ENCODE results near the gene UVSSA. TPM values are rescaled to one million over a fixed set of nuclear protein-coding genes. Genes with fewer than 3 reads are reported as not detected.
"Not testable (repeated sequence)": the region's sequence is repeated elsewhere in the genome, so short reads cannot be mapped to it uniquely, and the experiment has no call there.

UVSSA gene
- total RNA-seq, 6 experiments from 2014 or later: 7.7 to 9.0 (median 8.7) TPM

GRCh38 chr4:1421657-1422056, 74.6 kb downstream of the UVSSA start:
- H3K4me1 Mint-ChIP-seq (ENCODE audit: low read depth): no peaks in the 10 kb centered on the region
- no peak overlapping the region for H3K27ac Mint-ChIP-seq
- DNase-seq: no peak
- H3K4me3 Mint-ChIP-seq: no peak overlapping the region
- no peaks in the 10 kb centered on the region for H3K9me3 Mint-ChIP-seq
- no peak for TF ChIP-seq CTCF (IDR thresholded peaks at IDR 0.05)
- H3K36me3 Mint-ChIP-seq (ENCODE audit: low read depth): no peaks in the 10 kb centered on the region
- H3K27me3 Mint-ChIP-seq (ENCODE audit: insufficient read depth): peaks cover 23% of the 10 kb centered on the region

GRCh38 chr4:1427010-1427409, 80.0 kb downstream of the UVSSA start:
- no peak for TF ChIP-seq CTCF (IDR thresholded peaks at IDR 0.05)
- no peak overlapping the region for H3K4me3 Mint-ChIP-seq
- H3K9me3 Mint-ChIP-seq: no peaks in the 10 kb centered on the region
- no peaks in the 10 kb centered on the region for H3K4me1 Mint-ChIP-seq (ENCODE audit: low read depth)
- no peak overlapping the region for H3K27ac Mint-ChIP-seq
- no peak for DNase-seq
- H3K27me3 Mint-ChIP-seq (ENCODE audit: insufficient read depth): peaks cover 11% of the 10 kb centered on the region
- no peaks in the 10 kb centered on the region for H3K36me3 Mint-ChIP-seq (ENCODE audit: low read depth)

- not testable (repeated sequence) for H3K4me3 Mint-ChIP-seq; H3K9me3 Mint-ChIP-seq; DNase-seq; H3K27me3 Mint-ChIP-seq (ENCODE audit: insufficient read depth); H3K27ac Mint-ChIP-seq; H3K4me1 Mint-ChIP-seq (ENCODE audit: low read depth); H3K36me3 Mint-ChIP-seq (ENCODE audit: low read depth)
These were observed 96.7 kb downstream of the UVSSA start for GRCh38 chr4:1443688-1444172.

Other genes with a start within 250 kb of the UVSSA start
- not detected for gene RNF212, start 233.6 kb upstream of the UVSSA start, total RNA-seq (2021; fragmentation: NEBNext Ultra II Directional; extraction: Animal tissue kit (Norgen Biotek cat#: 25700))
- 10 to 100 TPM; 12.0 to 53.5 (median 48.2) TPM for gene SPON2, start 174.6 kb upstream of the UVSSA start, total RNA-seq (2021; fragmentation: NEBNext Ultra II Directional; extraction: Animal tissue kit (Norgen Biotek cat#: 25700))
- 100 to 1,000 TPM; 109 to 126 (median 114) TPM for gene CTBP1, start 98.1 kb upstream of the UVSSA start, total RNA-seq (2021; fragmentation: NEBNext Ultra II Directional; extraction: Animal tissue kit (Norgen Biotek cat#: 25700))
- 10 to 100 TPM; 56.0 to 65.4 (median 60.6) TPM for gene MAEA, start 57.3 kb upstream of the UVSSA start, total RNA-seq (2021; fragmentation: NEBNext Ultra II Directional; extraction: Animal tissue kit (Norgen Biotek cat#: 25700))
- not detected for gene NKX1-1, start 59.2 kb downstream of the UVSSA start, total RNA-seq (2021; fragmentation: NEBNext Ultra II Directional; extraction: Animal tissue kit (Norgen Biotek cat#: 25700))

Data from HFFc6 (cell line).